OCI-LY7 (cell line): ENCODE measurements around the gene FIGLA. TPM values are rescaled to one million over a fixed set of nuclear protein-coding genes. Genes with fewer than 3 reads are reported as not detected.

Experiments used
- BruUV-seq: library from RNA; stranded (reverse); fragments of 400-500 nt; replicated peaks from 2 replicates; lab custom pipeline; 2021; lab: Mats Ljungman, UMichigan
- CTCF ChIA-PET: fragments of 300-600 bp; sonication (Branson Sonifier 250); formaldehyde crosslinking; loops from one replicate; lab custom pipeline; 2022; ENCODE audit warnings: antibody characterized with exemption; ENCODE audit not compliant: unreplicated experiment; lab: Charles Lee
- POLR2A ChIA-PET: fragments of 300-600 bp; sonication (Branson Sonifier 250); formaldehyde crosslinking; loops from one replicate; lab custom pipeline; 2022; ENCODE audit warnings: antibody characterized with exemption; lab: Charles Lee
- DNase-seq: peaks from one replicate; pipeline ENCODE4 v3.0.0-alpha.2; 2015; ENCODE audit warnings: low spot score
- H2AFZ ChIP-seq: fragments of 200-600 bp; sonication (generic), shearing (Covaris generic); 2 replicates; pipeline ENCODE4 v1.6.1; 2014; ENCODE audit warnings: mild to moderate bottlenecking, antibody characterized with exemption, low read length, moderate library complexity
- H3K27ac ChIP-seq: fragments of 200-600 bp; sonication (generic); 2 replicates; pipeline ENCODE4 v1.5.1; 2014; ENCODE audit warnings: mixed run types, low read depth, mild to moderate bottlenecking, moderate library complexity, low read length, inconsistent platforms; ENCODE audit not compliant: poor library complexity, severe bottlenecking
- H3K36me3 ChIP-seq: fragments of 200-600 bp; sonication (generic); 2 replicates; pipeline ENCODE4 v1.6.1; 2014; ENCODE audit warnings: mild to moderate bottlenecking, antibody characterized with exemption, low read length, moderate library complexity, mixed read lengths; ENCODE audit not compliant: insufficient read depth
- H3K4me1 ChIP-seq: fragments of 200-600 bp; sonication (generic); 2 replicates; pipeline ENCODE4 v1.5.1; 2014; ENCODE audit warnings: mild to moderate bottlenecking, low read length; ENCODE audit not compliant: insufficient read depth, poor library complexity, severe bottlenecking
- H3K4me2 ChIP-seq: fragments of 200-600 bp; sonication (generic); 2 replicates; pipeline ENCODE4 v1.6.1; 2014; ENCODE audit warnings: mild to moderate bottlenecking, low read length
- H3K4me3 ChIP-seq: fragments of 200-600 bp; sonication (generic); 2 replicates; pipeline ENCODE4 v1.5.1; 2014; ENCODE audit warnings: mild to moderate bottlenecking, low read depth, low read length; ENCODE audit not compliant: poor library complexity, severe bottlenecking
- H3K79me2 ChIP-seq: fragments of 200-600 bp; sonication (generic); 2 replicates; pipeline ENCODE4 v1.6.1; 2016; ENCODE audit warnings: low read depth, mild to moderate bottlenecking, low read length, moderate library complexity, mixed read lengths; ENCODE audit not compliant: insufficient read depth
- H3K9me2 ChIP-seq: fragments of 200-600 bp; sonication (generic); 2 replicates; pipeline ENCODE4 v1.6.1; 2016; ENCODE audit warnings: mild to moderate bottlenecking, low read length, mixed read lengths; ENCODE audit not compliant: insufficient read depth
- H3K9me3 ChIP-seq: fragments of 200-600 bp; sonication (generic); 2 replicates; pipeline ENCODE4 v1.6.1; 2014; ENCODE audit warnings: mild to moderate bottlenecking, mixed run types, low read length, mixed read lengths
- H4K20me1 ChIP-seq: fragments of 200-600 bp; sonication (generic); 2 replicates; pipeline ENCODE4 v1.6.1; 2014; ENCODE audit warnings: mild to moderate bottlenecking, antibody characterized with exemption, low read length, moderate library complexity, mixed read lengths; ENCODE audit not compliant: insufficient read depth
- EZH2phosphoT487 ChIP-seq: fragments of 200-600 bp; sonication (generic); IDR thresholded peaks from 2 replicates; pipeline ENCODE4 v1.6.1; 2018; ENCODE audit warnings: low read depth, borderline replicate concordance, mild to moderate bottlenecking, mixed run types, antibody characterized with exemption, low read length, moderate library complexity, mixed read lengths
- intact Hi-C: fragments of 100-400 bp; cut with micrococcal nuclease; formaldehyde crosslinking; loops from one replicate; pipeline ENCODE4 v1.10.0; 2022; ENCODE audit not compliant: unreplicated experiment
- total RNA-seq, 2 experiments: library from RNA; depleted of rRNA in 1 of 2; stranded (reverse); fragments of >200 nt in 1 of 2; shearing (Covaris generic) in 1 of 2; gene quantifications; 2 replicates each; pipeline ENCODE4 v1.2.3, GENCODE V29; 2014 to 2022
- TF ChIP-seq, protein P1 (sequence below): fragments of 200-600 bp; sonication (generic); conservative IDR thresholded peaks from 2 replicates; pipeline ENCODE4 v1.5.1; 2014; ENCODE audit warnings: mild to moderate bottlenecking, antibody characterized with exemption, low read length, moderate library complexity, mixed read lengths

Gene FIGLA
- total RNA-seq, 2 experiments from 2014 or later = not detected

DNA sequence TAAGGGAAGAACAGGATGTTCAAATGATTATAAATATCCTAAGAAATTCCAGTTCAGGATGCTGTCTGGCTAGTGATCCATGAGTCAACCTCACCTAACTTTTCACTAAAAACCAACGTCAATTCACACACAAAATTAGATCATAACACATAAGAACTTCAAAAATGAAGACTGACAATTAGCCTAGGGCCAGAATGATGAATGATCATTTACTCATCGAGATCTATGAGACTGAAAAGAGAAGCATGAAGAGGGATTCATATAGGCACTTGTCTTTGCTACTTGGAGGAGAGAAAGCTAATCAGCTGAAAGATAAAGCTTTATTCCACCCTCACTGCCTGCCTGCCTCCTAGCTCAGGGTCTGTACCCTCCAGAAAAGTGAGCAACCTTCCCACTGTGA, 52.3 kb downstream of the FIGLA start:
- Histone ChIP-seq H3K79me2 (no peaks in the 10 kb centered on the region), H3K4me3 (no peak overlapping the region), H3K27ac (no peak overlapping the region), H2AFZ (no peak overlapping the region), H3K36me3 (no peaks in the 10 kb centered on the region), H4K20me1 (no peaks in the 10 kb centered on the region), H3K4me2 (no peak overlapping the region), H3K9me3 (no peaks in the 10 kb centered on the region), H3K4me1 (no peaks in the 10 kb centered on the region), H3K9me2 (no peaks in the 10 kb centered on the region)
- TF ChIP-seq, protein P1, sequence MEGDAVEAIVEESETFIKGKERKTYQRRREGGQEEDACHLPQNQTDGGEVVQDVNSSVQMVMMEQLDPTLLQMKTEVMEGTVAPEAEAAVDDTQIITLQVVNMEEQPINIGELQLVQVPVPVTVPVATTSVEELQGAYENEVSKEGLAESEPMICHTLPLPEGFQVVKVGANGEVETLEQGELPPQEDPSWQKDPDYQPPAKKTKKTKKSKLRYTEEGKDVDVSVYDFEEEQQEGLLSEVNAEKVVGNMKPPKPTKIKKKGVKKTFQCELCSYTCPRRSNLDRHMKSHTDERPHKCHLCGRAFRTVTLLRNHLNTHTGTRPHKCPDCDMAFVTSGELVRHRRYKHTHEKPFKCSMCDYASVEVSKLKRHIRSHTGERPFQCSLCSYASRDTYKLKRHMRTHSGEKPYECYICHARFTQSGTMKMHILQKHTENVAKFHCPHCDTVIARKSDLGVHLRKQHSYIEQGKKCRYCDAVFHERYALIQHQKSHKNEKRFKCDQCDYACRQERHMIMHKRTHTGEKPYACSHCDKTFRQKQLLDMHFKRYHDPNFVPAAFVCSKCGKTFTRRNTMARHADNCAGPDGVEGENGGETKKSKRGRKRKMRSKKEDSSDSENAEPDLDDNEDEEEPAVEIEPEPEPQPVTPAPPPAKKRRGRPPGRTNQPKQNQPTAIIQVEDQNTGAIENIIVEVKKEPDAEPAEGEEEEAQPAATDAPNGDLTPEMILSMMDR = no peak
- no peak for TF ChIP-seq EZH2phosphoT487
- CTCF ChIA-PET = no interaction called here
- BruUV-seq = no TSS peak
- intact Hi-C loops = no loop called here
- POLR2A ChIA-PET = interaction anchor here (0.6 kb wide), 1 partner anchor 342 kb away, joined by 3 read pairs; no protein-coding TSS in a partner anchor
- no peak for DNase-seq

DNA sequence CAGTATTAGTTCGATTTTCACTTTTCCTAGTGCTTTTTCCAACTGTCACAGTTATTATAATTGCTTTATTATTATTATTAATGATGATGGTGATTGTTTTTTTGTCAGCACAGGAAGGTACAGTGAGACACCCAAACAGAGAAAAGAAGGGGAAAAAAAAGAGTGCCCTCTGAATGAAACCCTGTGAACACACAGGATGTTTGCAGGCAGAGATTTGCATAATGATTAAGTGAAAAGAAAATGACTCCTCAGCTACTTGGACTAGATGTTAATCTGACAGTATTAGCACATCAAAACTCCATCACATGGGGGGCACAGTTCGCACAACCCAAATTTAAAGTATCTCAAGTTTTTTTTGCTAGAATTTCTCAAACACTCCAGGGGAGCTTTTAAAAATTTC, 55.4 kb downstream of the FIGLA start:
- ChIA-PET POLR2A (no interaction called here), CTCF (no interaction called here)
- intact Hi-C loops = no loop called here
- Histone ChIP-seq H3K36me3 (no peaks in the 10 kb centered on the region), H3K4me1 (no peaks in the 10 kb centered on the region), H3K4me3 (no peak overlapping the region), H3K9me2 (no peaks in the 10 kb centered on the region), H3K4me2 (no peak overlapping the region), H2AFZ (no peak overlapping the region), H3K79me2 (no peaks in the 10 kb centered on the region), H4K20me1 (no peaks in the 10 kb centered on the region), H3K9me3 (no peaks in the 10 kb centered on the region), H3K27ac (no peak overlapping the region)
- DNase-seq = no peak
- no TSS peak for BruUV-seq
- TF ChIP-seq, protein P1 = no peak
- TF ChIP-seq EZH2phosphoT487 = no peak

DNA sequence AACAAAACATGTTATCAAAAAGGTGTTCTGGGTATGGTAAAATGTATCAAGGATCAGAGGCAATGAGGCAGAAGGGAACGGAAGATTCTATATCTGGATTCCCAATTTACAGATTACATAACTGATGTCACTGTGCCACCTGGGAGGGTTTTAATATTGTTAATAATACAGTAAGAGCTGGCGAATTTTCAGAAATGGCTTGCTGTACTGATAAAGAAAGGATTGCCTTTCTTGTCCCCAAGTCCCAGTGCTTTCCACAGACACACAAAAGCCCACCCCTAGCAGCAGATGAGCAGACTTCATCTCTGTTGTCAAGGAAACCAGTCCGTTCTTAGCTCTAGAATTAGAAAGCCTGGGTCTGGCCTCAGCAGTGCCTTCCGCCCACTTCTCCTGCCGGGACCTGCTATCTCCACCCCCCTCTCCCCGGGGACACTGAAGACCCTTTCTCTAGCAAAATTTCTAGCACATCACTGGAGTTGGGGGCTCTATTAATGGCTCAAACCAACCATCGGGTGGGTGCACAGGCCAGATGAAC, 56.7 kb downstream of the FIGLA start:
- TF ChIP-seq, protein P1 = no peak
- no peak for TF ChIP-seq EZH2phosphoT487
- no peaks in the 10 kb centered on the region for H3K9me3 ChIP-seq
- intact Hi-C loops = no loop called here
- no peaks in the 10 kb centered on the region for H3K79me2 ChIP-seq
- no peaks in the 10 kb centered on the region for H4K20me1 ChIP-seq
- no peak overlapping the region for H2AFZ ChIP-seq
- H3K36me3 ChIP-seq = no peaks in the 10 kb centered on the region
- BruUV-seq = no TSS peak
- H3K4me3 ChIP-seq = no peak overlapping the region
- H3K9me2 ChIP-seq = no peaks in the 10 kb centered on the region
- no peak overlapping the region for H3K4me2 ChIP-seq
- POLR2A ChIA-PET = no interaction called here
- no peak for DNase-seq
- no peaks in the 10 kb centered on the region for H3K4me1 ChIP-seq
- no peak overlapping the region for H3K27ac ChIP-seq
- CTCF ChIA-PET = no interaction called here
